Right lung (tissue), 5 donors: Measurements from ENCODE around the gene CD99L2. TPM values are rescaled to one million over a fixed set of nuclear protein-coding genes. Genes with fewer than 3 reads are reported as not detected.

ENCODE experiments used
- DNase-seq, 2 donors: peaks; one replicate each; pipeline ENCODE4 v3.0.0-alpha.2; 2013
- polyA plus RNA-seq, 5 donors: library from polyadenylated mRNA; unstranded; fragments of 120-200 nt; gene quantifications; one replicate each; pipeline versions ENCODE4 v1.2.1 to v1.2.3, GENCODE V29; 2013; ENCODE audit warnings: inconsistent platforms in 1 of 5, low replicate concordance in 1 of 5; ENCODE audit not compliant: insufficient read length in 5 of 5, insufficient read depth in 1 of 5

The CD99L2 gene
- polyA plus RNA-seq, 5 donors, result 36.1 to 43.0 (median 38.2) TPM

DNA sequence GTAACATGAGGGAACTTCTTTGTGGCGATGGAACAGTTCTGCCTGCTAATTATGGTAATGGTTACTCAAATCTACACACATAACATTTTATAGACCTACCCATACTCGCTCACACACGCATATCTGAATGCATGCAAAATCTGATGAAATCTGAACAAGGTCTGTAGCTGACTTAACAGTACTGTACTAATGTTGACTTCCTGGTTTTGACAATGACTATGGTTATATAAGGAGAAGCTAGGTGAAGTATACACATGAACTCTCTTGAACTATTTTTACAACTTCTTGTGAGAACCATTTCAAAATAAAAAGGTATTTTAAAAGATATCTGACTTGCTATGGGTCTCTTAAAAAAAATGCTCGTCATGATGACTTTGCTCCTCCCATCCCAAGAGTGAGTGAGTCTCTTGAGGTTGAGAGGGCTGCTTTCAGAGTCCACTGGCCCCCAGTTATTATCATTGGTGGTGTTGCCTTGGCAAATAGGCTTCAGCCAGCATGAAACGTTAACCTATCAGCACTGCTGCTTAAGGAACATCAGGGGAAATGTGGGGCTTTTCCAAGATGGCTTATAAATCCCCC, 105.4 kb downstream of the CD99L2 start:
- DNase-seq, result no peak

GRCh38 chrX:150790021-150790420, 108.4 kb downstream of the CD99L2 start:
- DNase-seq, result no peak

DNA sequence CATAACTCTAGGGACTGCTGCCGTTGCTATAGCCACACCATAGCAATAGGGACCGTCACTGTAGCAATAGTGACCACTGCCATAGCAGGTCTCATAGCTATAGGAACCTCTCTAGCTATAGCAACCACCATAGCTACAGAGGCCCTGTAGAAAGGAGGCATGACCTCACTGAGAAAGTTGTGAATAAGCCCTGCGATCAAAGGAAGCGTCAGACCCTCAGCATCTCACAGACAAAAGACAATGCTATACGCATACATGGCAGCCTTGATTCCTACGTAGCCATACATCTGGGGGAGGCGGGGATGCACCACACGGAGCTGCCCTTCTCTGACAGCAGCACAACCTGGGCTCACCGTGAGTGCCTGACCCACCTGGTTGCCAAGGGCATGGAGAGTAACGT, 116.8 kb downstream of the CD99L2 start:
- no peak for DNase-seq

- DNase-seq, result no peak
Observed at GRCh38 chrX:150779385-150779784, 119.1 kb downstream of the CD99L2 start.

GRCh38 chrX:150777328-150777992, 121.0 kb downstream of the CD99L2 start:
- no peak for DNase-seq

- no peak for DNase-seq
Observed at GRCh38 chrX:150775569-150776350, 122.7 kb downstream of the CD99L2 start.

DNA sequence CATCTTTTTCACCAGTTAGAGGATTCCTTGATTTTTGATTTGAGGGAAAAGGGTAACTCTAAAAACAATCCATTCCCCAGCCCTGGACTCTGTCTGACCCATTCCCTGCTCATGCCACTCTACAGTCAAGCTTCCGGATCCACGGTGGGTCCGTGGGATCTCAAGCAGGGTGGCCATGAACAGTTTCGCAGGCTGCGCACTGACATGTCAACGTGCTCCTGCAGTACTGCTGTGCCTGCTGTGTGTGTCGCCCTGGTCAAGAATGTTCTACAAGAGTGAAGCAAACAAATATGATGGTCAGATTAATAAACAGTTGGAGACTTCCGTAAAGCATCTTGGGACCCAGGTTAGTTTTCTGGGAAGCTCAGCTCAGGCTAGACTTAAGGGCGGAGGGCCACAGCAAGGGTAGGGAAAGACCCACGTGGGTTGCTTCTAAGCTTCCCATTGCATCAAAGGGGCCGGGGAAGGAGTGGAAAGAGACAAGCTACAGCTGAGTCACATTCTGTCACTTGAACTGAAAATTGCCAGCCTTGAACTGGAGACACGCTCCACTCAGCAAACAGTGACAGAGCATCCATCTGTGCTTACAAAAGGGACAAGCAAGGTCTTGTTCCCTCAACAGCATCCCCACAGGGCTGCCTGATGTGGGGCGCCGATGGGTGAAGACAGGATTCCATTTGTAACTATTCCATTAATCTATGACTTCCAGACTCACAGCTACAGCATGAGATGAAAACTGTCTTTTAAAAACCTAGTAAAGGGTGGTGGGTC, 123.5 kb downstream of the CD99L2 start:
- DNase-seq, result no peak

DNA sequence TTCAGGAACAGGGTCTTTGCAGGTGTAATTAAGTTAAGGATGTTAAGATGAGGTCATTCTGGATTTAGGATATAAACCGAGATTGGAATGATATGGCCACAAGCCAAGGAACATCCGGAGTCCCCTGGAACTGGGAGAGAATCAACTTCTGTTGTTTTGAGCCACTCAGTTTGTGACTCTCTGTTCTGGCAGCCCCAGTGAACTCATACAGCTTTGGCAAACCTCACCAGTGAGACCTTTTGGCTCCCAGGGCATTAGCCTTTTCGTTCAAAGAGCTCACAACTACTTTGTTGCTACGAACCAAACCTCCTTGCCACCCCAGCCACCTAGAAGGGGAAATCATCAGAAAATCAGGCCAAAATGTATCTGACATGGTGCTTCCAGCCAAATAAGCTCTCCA, 124.8 kb downstream of the CD99L2 start:
- no peak for DNase-seq

DNA sequence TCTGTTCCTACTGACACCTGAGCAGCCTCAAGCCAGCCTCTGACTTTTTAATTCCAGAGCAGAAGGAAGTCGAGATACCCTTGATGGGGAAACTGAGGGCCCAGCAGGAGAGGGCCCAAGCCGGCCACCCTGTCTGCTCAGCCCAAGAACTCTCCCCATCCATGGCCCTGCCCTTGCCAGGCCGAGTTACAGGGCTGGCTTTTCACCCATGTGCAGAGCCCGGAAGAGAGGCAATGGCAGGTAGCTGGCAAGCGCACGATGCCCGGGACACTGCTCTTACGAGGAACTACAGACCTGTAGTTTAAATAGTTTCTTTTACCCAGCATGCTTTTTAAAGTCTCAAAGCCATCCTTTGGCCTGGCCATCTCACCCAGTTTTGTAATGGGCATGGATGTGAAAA, 125.4 kb downstream of the CD99L2 start:
- no peak for DNase-seq

- DNase-seq, result peak; percentile 15 to 35
Observed at GRCh38 chrX:150772150-150772970, 126.1 kb downstream of the CD99L2 start.

DNA sequence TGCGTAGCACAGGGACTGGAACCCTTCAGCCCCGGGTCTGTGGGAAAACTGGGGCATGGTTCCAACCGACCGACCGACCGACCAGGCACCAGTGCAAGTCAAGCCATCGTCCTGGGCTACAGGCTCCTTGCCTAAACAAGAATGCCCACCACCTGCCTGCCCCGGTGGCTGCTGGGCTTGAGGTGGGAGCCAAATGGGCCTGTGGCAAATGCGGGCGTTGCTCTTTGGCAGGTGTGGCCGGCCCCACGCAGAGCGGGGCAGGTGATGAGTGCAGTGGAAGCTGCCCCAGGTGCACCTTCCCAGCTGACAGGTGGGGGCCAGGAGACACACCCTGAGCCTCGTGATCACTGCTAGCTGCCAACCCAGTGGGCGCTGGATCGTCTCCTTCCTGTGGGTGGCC, 127.4 kb downstream of the CD99L2 start:
- no peak for DNase-seq

DNA sequence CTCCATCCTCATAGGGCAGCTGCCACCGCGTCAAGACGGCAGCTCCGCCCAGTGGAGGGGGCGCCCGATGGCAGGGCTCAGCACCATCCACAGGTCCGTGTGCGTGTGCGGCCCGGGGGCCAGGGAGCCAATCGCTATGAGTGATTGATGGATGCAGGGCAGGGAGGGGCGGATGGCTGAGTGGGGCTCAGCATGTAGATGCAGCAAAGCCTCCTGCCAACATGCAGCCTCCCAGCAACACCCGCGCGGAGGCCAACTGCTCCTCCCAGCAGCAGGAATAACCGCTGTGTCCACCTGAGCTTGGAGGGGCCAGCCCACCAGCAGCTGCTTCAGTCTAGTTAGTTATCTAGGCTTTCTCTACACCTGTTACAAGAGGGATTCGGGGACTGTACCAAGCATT, 127.8 kb downstream of the CD99L2 start:
- DNase-seq, result no peak

- no peak for DNase-seq
Observed at GRCh38 chrX:150769408-150769807, 129.1 kb downstream of the CD99L2 start.

DNA sequence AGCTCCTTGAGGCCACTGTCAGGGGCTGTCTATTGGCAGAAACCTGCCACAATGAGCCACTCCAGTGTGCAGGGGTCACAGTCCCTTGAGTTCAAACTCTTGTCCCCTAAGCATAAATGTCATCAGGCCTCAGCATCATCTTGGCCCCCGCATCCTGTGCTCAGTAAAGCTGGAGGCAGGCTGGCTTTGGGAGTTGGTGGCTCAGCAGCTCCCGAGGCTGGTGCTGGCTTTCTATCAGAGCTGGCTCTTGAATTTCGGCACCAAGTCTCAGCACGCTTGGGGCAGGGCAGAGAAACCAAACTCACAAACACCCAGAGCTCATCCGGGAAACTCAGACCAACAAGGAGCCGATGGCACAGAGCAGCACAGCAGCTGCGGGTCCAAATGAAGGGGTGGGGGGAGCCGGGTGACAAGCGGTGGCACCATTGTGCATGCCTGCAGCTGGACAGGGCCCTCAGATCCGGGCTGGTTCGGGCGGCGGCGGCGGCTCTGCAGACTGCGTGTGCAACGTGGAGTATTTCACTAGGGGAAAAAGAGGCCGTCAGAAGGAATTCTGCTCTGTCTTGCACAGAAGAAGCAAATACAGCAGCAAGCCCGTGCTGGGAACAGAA, 129.8 kb downstream of the CD99L2 start:
- no peak for DNase-seq

DNA sequence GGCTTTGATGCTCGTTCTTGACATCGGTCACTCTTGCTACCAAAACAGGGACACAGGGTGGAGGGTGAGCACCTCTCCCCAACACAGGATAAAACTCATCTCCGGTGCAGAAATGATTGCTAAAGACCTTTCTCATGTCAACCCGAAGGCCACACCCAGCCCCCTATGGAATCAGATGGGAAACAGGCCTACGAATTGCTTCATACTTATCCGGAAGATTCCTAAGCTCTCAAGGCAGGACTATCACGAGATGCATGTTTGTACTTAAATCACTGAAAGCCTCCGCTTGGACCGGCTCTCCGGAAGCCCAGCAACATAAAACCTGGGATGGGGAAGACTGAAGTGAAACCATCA, 130.4 kb downstream of the CD99L2 start:
- DNase-seq, result no peak

GRCh38 chrX:150767475-150768131, 130.9 kb downstream of the CD99L2 start:
- DNase-seq, result no peak

DNA sequence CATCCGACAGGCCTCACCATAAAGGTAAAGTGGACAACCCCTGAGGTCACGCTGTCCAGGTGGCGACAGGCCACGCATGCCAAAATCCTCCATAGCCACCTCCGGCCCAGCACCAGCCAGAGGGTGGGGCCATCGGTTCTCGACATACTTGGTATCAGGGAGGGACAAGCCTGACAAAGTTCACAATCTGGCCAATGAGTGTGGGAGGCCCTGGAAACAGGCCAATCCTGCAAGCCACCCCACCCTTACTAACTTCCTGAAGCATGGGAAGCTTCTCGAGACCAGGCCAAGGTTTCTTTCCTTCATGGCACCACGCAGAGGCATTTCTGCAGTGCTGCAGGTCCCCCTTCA, 131.4 kb downstream of the CD99L2 start:
- no peak for DNase-seq

DNA sequence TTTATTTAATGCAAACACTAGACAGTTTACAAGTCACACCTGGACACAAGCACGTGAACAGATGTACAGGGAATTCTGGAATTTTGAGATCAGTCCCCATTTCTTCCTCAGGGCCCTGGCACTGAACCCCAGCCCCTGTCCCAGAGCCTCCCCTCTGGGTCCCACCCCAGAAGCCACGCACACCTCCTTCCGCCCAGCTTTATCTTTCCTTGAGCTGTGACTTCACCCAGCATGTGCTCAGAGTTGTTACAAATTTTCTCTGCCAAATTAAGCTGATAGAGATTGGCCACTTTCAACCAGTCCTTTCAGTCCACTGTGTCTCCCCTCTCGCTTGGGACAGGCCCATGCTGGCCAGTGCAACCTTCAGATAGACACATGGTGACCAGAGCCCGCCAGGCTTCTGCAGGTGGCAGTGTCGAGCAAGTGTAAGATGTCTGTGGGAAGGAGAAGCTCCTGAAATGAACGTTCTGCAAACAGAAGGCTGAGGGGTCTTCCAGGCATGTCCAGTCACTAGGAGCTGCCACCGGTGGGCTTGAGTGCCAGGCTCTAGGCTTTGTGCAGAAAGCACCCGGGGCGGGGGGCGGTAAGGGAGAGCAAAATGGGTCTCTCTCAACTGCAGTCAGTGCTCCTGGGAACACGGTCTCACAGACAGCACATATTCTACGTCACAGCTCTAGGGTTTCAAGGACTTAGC, 132.0 kb downstream of the CD99L2 start:
- no peak for DNase-seq

DNA sequence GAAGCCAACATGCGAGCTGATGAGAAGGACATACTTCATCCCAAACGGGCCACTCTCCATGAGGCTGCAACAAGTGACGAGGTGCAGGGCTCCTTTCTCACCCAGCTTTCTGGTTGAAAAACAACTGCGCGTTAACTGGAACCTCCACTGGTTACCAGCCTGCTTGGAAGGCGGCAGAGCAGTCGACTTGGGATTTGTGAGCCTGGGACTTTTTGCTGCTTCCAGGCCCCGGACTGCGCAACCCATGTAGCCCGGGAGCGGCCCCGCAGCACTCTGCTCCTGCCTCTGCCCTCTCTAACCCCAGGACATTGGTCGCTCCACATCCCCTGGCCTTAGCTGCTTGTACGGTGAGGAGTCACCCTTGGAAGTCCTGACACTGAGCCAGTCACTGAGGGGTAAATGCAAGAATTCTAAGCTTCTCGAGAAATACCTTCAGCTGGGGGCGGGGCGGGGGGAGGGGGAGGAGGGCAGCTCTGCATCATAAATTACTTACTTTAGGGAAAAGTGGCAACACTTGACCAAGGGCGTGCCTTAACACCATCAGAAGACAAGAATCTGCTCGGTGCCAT, 132.6 kb downstream of the CD99L2 start:
- DNase-seq, result no peak

- DNase-seq, result no peak
Observed at GRCh38 chrX:150765237-150765636, 133.2 kb downstream of the CD99L2 start.
